ENCODE measurements around the gene DDIAS. TPM values are rescaled to one million over a fixed set of nuclear protein-coding genes. Genes with fewer than 3 reads are reported as not detected.

The DDIAS gene
- polyA plus RNA-seq, 1 donor from 2014 or later, result 0.26 TPM

DNA sequence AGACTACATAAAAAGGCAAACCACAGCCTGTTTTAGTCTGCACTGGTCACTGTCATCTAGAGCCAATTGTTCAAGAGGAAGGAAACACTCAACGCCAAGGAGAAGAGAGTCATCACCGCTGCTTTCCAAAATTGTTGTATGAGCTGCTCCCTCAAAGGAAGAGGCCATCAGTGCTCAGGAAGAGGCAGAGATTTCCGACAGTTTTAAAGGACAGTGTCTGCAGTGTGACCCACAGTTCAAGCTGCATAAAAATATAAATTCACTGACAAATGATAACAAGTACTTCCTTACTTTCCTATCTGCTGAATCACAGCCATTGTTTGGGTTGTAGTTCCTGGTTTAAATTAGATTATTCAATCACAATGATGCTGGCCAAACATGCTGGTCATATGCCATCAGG, 17.7 kb upstream of the DDIAS start:
- Histone ChIP-seq H3K36me3 (ENCODE audit: insufficient read depth, low read length) (no peaks in the 10 kb centered on the region), H3K27me3 (ENCODE audit: insufficient read depth, low read depth, low read length) (no peaks in the 10 kb centered on the region), H3F3A (ENCODE audit: insufficient read depth, low read length, poor library complexity, severe bottlenecking) (no peaks in the 10 kb centered on the region), H3K4me3 (ENCODE audit: low read length) (no peak overlapping the region), H3K79me2 (replicated peaks; ENCODE audit: insufficient read depth, low read length) (no peaks in the 10 kb centered on the region), H3K9ac (ENCODE audit: low read length) (no peak overlapping the region), H3K27ac (ENCODE audit: low read length) (no peak overlapping the region), H3K9me2 (ENCODE audit: insufficient read depth, low read length) (no peaks in the 10 kb centered on the region), H2AFZ (ENCODE audit: low read depth, low read length) (no peak overlapping the region), H4K20me1 (ENCODE audit: insufficient read depth) (no peaks in the 10 kb centered on the region), H3K4me2 (ENCODE audit: low read length) (no peak overlapping the region), H3K9me3 (ENCODE audit: low read length) (no peaks in the 10 kb centered on the region)
- TF ChIP-seq POLR2AphosphoS5 (IDR thresholded peaks at IDR 0.05), result no peak

DNA sequence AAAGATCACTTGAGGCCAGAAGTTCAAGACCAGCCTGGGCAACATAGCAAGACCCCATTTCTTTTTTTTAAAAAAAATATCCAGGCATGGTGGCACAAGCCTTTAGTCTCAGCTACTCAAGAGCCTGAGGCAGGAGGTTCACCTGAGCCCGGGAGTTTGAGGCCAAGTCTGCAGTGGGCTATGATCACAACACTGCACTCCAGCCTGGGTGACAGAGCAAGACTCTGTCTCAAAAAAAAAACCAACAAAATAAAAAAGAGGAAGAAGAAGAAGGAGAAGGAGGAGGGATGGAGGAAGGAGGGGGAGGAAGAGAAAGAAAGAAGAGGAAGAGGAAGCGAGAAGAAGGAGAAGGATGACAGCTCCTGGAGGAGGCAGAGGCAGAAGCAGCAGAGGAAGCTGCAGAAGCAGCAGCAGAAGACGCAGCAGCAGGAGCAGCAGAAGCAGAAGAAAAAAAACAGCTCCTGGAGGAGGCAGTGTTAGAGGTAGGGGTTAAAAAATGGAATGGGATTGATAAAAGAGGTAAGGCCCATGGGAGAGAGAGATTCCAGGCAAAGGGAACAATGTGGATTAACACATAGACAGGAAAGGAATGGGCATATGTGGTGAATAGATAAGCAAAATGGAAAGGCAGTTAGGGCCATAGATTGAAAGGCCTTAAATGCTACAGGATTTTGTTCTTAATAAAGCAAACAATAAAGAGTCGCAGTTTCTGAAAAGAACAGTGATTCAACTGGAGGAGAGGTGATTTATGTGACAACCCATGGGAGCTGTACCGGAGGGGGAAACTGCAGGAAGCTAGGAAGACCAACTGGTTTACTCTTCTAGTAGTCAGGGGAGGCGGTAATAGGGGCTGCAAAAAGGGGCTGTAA, 12.2 kb upstream of the DDIAS start:
- Histone ChIP-seq H3K9ac (ENCODE audit: low read length) (no peak overlapping the region), H3K27ac (ENCODE audit: low read length) (no peak overlapping the region), H3K36me3 (ENCODE audit: insufficient read depth, low read length) (no peaks in the 10 kb centered on the region), H3K79me2 (replicated peaks; ENCODE audit: insufficient read depth, low read length) (no peaks in the 10 kb centered on the region), H3K27me3 (ENCODE audit: insufficient read depth, low read depth, low read length) (no peaks in the 10 kb centered on the region), H4K20me1 (ENCODE audit: insufficient read depth) (no peaks in the 10 kb centered on the region), H3F3A (ENCODE audit: insufficient read depth, low read length, poor library complexity, severe bottlenecking) (no peaks in the 10 kb centered on the region), H3K9me2 (ENCODE audit: insufficient read depth, low read length) (no peaks in the 10 kb centered on the region), H3K4me2 (ENCODE audit: low read length) (no peak overlapping the region), H3K9me3 (ENCODE audit: low read length) (no peaks in the 10 kb centered on the region), H3K4me3 (ENCODE audit: low read length) (no peak overlapping the region), H2AFZ (ENCODE audit: low read depth, low read length) (no peak overlapping the region)
- TF ChIP-seq EP300 (conservative IDR thresholded peaks at IDR 0.05; ENCODE audit: poor library complexity, severe bottlenecking), result no peak
- no peak for TF ChIP-seq POLR2AphosphoS5 (IDR thresholded peaks at IDR 0.05)
- TF ChIP-seq SMC3 (conservative IDR thresholded peaks at IDR 0.05; ENCODE audit: poor library complexity), result no peak
- TF ChIP-seq, protein P1, sequence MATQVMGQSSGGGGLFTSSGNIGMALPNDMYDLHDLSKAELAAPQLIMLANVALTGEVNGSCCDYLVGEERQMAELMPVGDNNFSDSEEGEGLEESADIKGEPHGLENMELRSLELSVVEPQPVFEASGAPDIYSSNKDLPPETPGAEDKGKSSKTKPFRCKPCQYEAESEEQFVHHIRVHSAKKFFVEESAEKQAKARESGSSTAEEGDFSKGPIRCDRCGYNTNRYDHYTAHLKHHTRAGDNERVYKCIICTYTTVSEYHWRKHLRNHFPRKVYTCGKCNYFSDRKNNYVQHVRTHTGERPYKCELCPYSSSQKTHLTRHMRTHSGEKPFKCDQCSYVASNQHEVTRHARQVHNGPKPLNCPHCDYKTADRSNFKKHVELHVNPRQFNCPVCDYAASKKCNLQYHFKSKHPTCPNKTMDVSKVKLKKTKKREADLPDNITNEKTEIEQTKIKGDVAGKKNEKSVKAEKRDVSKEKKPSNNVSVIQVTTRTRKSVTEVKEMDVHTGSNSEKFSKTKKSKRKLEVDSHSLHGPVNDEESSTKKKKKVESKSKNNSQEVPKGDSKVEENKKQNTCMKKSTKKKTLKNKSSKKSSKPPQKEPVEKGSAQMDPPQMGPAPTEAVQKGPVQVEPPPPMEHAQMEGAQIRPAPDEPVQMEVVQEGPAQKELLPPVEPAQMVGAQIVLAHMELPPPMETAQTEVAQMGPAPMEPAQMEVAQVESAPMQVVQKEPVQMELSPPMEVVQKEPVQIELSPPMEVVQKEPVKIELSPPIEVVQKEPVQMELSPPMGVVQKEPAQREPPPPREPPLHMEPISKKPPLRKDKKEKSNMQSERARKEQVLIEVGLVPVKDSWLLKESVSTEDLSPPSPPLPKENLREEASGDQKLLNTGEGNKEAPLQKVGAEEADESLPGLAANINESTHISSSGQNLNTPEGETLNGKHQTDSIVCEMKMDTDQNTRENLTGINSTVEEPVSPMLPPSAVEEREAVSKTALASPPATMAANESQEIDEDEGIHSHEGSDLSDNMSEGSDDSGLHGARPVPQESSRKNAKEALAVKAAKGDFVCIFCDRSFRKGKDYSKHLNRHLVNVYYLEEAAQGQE (IDR thresholded peaks at IDR 0.05; ENCODE audit: borderline replicate concordance), result no peak
- no peak for TF ChIP-seq MXI1 (conservative IDR thresholded peaks at IDR 0.05; ENCODE audit: poor library complexity, severe bottlenecking)
- no peak for TF ChIP-seq EZH2 (IDR thresholded peaks at IDR 0.05; ENCODE audit: borderline replicate concordance, insufficient read depth, low read length, poor library complexity, severe bottlenecking)
- TF ChIP-seq TAF1 (IDR thresholded peaks at IDR 0.05; ENCODE audit: low read depth), result no peak
- TF ChIP-seq RAD21 (conservative IDR thresholded peaks at IDR 0.05), result no peak
- TF ChIP-seq, protein P2, sequence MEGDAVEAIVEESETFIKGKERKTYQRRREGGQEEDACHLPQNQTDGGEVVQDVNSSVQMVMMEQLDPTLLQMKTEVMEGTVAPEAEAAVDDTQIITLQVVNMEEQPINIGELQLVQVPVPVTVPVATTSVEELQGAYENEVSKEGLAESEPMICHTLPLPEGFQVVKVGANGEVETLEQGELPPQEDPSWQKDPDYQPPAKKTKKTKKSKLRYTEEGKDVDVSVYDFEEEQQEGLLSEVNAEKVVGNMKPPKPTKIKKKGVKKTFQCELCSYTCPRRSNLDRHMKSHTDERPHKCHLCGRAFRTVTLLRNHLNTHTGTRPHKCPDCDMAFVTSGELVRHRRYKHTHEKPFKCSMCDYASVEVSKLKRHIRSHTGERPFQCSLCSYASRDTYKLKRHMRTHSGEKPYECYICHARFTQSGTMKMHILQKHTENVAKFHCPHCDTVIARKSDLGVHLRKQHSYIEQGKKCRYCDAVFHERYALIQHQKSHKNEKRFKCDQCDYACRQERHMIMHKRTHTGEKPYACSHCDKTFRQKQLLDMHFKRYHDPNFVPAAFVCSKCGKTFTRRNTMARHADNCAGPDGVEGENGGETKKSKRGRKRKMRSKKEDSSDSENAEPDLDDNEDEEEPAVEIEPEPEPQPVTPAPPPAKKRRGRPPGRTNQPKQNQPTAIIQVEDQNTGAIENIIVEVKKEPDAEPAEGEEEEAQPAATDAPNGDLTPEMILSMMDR (IDR thresholded peaks at IDR 0.05; ENCODE audit: poor library complexity, severe bottlenecking), result no peak

All from neural cell (in vitro differentiated cells).